HepG2 (cell line): ENCODE measurements around the gene IL1RL1. TPM values are rescaled to one million over a fixed set of nuclear protein-coding genes. Genes with fewer than 3 reads are reported as not detected.

Source experiments
- ATAC-seq: fragments of 200-7000 bp; cut with Tn5 transposase; 3 replicates; pipeline ENCODE4 v1.9.1; 2020; ENCODE audit warnings: mild to moderate bottlenecking, moderate library complexity
- BruUV-seq: library from RNA; stranded (reverse); fragments of 400-500 nt; replicated peaks from 2 replicates; lab custom pipeline; 2021; lab: Mats Ljungman, UMichigan
- CTCF ChIA-PET: fragments of 300-600 bp; formaldehyde crosslinking; extraction: SDS; loops from one replicate; lab custom pipeline; 2021; ENCODE audit warnings: low total read pairs, inconsistent platforms, low intra/inter-chr PET ratio; lab: Yijun Ruan, JAX
- POLR2A ChIA-PET: fragments of 350-600 bp; sonication (Branson Sonifier 250); formaldehyde crosslinking; loops from one replicate; lab custom pipeline; 2020; ENCODE audit warnings: antibody characterized with exemption, inconsistent platforms; lab: Yijun Ruan, JAX
- DNase-seq: peaks from one replicate; pipeline ENCODE4 v3.0.0-alpha.2; 2015; ENCODE audit warnings: low spot score
- FAIRE-seq: peaks from 3 replicates; lab custom pipeline; 2011; peaks lifted over from hg19 to GRCh38; lab: Jason Lieb, UNC
- H2AFZ ChIP-seq: one replicate; pipeline ENCODE4 v1.6.1; 2011; ENCODE audit warnings: low read length, inconsistent platforms
- H3K27ac ChIP-seq: fragments of 300-600 bp; 3 replicates; pipeline ENCODE4 v1.8.0; 2011; ENCODE audit warnings: mixed run types, mild to moderate bottlenecking, mixed read lengths, low read length, inconsistent platforms; ENCODE audit not compliant: insufficient read depth; ENCODE audit errors: extremely low read length
- H3K27me3 ChIP-seq, 2 experiments: fragments of 200-600 bp in 1 of 2; 2 replicates in 1 of 2; 3 replicates in 1 of 2; pipeline versions ENCODE4 v1.6.0 to v1.8.0; 2011; ENCODE audit warnings: low read length in 2 of 2, mild to moderate bottlenecking in 2 of 2, moderate library complexity in 2 of 2, inconsistent platforms in 1 of 2; ENCODE audit not compliant: insufficient read depth in 2 of 2, control insufficient read depth in 1 of 2
- H3K36me3 ChIP-seq, 2 experiments: fragments of 200-600 bp in 1 of 2; replicated peaks in 1 of 2; 2 replicates in 1 of 2; 3 replicates in 1 of 2; pipeline versions ENCODE4 v1.5.1 to v1.8.0; 2011; ENCODE audit warnings: low read length in 2 of 2, inconsistent platforms in 1 of 2; ENCODE audit not compliant: insufficient read depth in 2 of 2, control insufficient read depth in 1 of 2
- H3K4me1 ChIP-seq: 2 replicates; pipeline ENCODE4 v1.5.1; 2012; ENCODE audit warnings: low read length, inconsistent platforms; ENCODE audit not compliant: insufficient read depth
- H3K4me2 ChIP-seq: 2 replicates; pipeline ENCODE4 v1.6.0; 2011; ENCODE audit warnings: low read depth, low read length, inconsistent platforms
- H3K4me3 ChIP-seq, 3 experiments: fragments of 200-600 bp in 1 of 3; sonication (generic), shearing (Covaris generic) in 1 of 3; replicated peaks in 1 of 3; 2 replicates each; pipeline ENCODE4 v1.5.1; 2011 to 2016; ENCODE audit warnings: low read length in 3 of 3, inconsistent platforms in 2 of 3, low read depth in 2 of 3, mild to moderate bottlenecking in 2 of 3, control low read depth in 1 of 3, mixed read lengths in 1 of 3; ENCODE audit not compliant: insufficient read depth in 1 of 3
- H3K79me2 ChIP-seq: one replicate; pipeline ENCODE4 v1.6.1; 2011; ENCODE audit warnings: low read length, inconsistent platforms; ENCODE audit not compliant: insufficient read depth
- H3K9ac ChIP-seq: 2 replicates; pipeline ENCODE4 v1.6.0; 2011; ENCODE audit warnings: mild to moderate bottlenecking, low read depth, low read length, inconsistent platforms; ENCODE audit not compliant: insufficient read depth
- H3K9me3 ChIP-seq: 2 replicates; pipeline ENCODE4 v1.5.1; 2012; ENCODE audit warnings: mild to moderate bottlenecking, low read length
- H4K20me1 ChIP-seq: 2 replicates; pipeline ENCODE4 v1.6.0; 2011; ENCODE audit warnings: inconsistent platforms, mild to moderate bottlenecking, low read length, moderate library complexity; ENCODE audit not compliant: insufficient read depth
- CTCF ChIP-seq: sonication (generic); formaldehyde crosslinking; IDR thresholded peaks from 2 replicates; pipeline ENCODE4 v1.5.0; 2020; ENCODE audit warnings: mild to moderate bottlenecking, missing genetic modification reagents, moderate library complexity
- IRF9 ChIP-seq: sonication (generic); formaldehyde crosslinking; IDR thresholded peaks from 2 replicates; pipeline ENCODE4 v1.8.0; 2022; ENCODE audit warnings: missing genetic modification reagents, mild to moderate bottlenecking, borderline replicate concordance
- KAT8 ChIP-seq: IDR thresholded peaks from 2 replicates; pipeline ENCODE4 v1.6.1; 2016; ENCODE audit warnings: missing genetic modification reagents, missing compliant biosample characterization
- MAFF ChIP-seq: IDR thresholded peaks from 2 replicates; pipeline ENCODE4 v1.6.1; 2011; ENCODE audit warnings: low read depth, low read length, improper control_type of control experiment
- MAFK ChIP-seq, 2 experiments: IDR thresholded peaks in 1 of 2; conservative IDR thresholded peaks in 1 of 2; 2 replicates each; pipeline ENCODE4 v1.6.1; 2011; ENCODE audit warnings: improper control_type of control experiment in 2 of 2, low read length in 2 of 2
- STAG1 ChIP-seq: sonication (generic); formaldehyde crosslinking; IDR thresholded peaks from 2 replicates; pipeline ENCODE4 v1.4.0; 2020; ENCODE audit warnings: missing genetic modification reagents
- ZNF138 ChIP-seq: sonication (generic); formaldehyde crosslinking; IDR thresholded peaks from 2 replicates; pipeline ENCODE4 v1.5.0; 2020; ENCODE audit warnings: mild to moderate bottlenecking, low read depth, missing genetic modification reagents
- ZNF747 ChIP-seq: sonication (generic); formaldehyde crosslinking; IDR thresholded peaks from 2 replicates; pipeline ENCODE4 v1.8.1; 2023; ENCODE audit warnings: missing genetic modification reagents, mild to moderate bottlenecking, borderline replicate concordance
- WGBS: methylation state at CpG from one replicate; pipeline ENCODE4 v1.1.6; 2017; ENCODE audit warnings: low lambda C conversion rate; 5-methylcytosine and 5-hydroxymethylcytosine counted together
- in situ Hi-C: cut with HindIII; loops from 2 replicates; pipeline ENCODE4 v1.10.0; 2017; ENCODE audit warnings: low pct_unique_long_range_greater_than_20kb; ENCODE audit not compliant: extremely low pct_ligation_motif_present
- intact Hi-C: fragments of 100-400 bp; cut with micrococcal nuclease; formaldehyde crosslinking; loops from one replicate; pipeline ENCODE4 v1.10.0; 2022; ENCODE audit not compliant: unreplicated experiment
- polyA plus RNA-seq, 8 experiments: library from polyadenylated mRNA; depleted of rRNA in 3 of 8; stranded (reverse) in 7 of 8; unstranded in 1 of 8; fragments of >200 nt; fragmentation: Illumina TruSeq in 4 of 8; extraction: Trizol in 4 of 8; gene quantifications; 2 replicates each; pipeline versions ENCODE4 v1.2.1 to v1.2.3, GENCODE V29; 2011 to 2016; ENCODE audit warnings: low read depth in 4 of 8, missing spikeins in 1 of 8, mixed read lengths in 1 of 8; ENCODE audit not compliant: insufficient read depth in 1 of 8
- total RNA-seq, 5 experiments: library from RNA; depleted of rRNA; stranded (reverse); fragments of >200 nt; fragmentation: Illumina TruSeq; extraction: Trizol; gene quantifications; 2 replicates each; pipeline ENCODE4 v1.2.3, GENCODE V29; 2016; ENCODE audit warnings: low read depth in 1 of 5

IL1RL1 gene
- total and polyA plus RNA-seq, 2 of the 13 experiments (the other 11 are each of a cell fraction or from before 2014, with no cell fraction given): 0.02 to 0.03 TPM

- Histone ChIP-seq H3K4me1 (no peaks in the 10 kb centered on the region), H3K27me3 (peaks cover 0 to 10% of the 10 kb centered on the region in 2 experiments; a peak in 1 of 5 replicates), H3K9ac (no peak overlapping the region), H3K4me2 (no peak overlapping the region), H3K4me3 (no peak overlapping the region), H3K27ac (no peak overlapping the region), H2AFZ (no peak overlapping the region), H3K79me2 (no peaks in the 10 kb centered on the region), H4K20me1 (no peaks in the 10 kb centered on the region), H3K9me3 (no peaks in the 10 kb centered on the region), H3K36me3 (no peaks in the 10 kb centered on the region)
- ChIA-PET POLR2A (no interaction called here), CTCF (no interaction called here)
- no TSS peak for BruUV-seq
- intact Hi-C loops (no loop called here), in situ Hi-C loops (no loop called here)
- FAIRE-seq: no peak
- WGBS: 16% methylated on average over 7 of the region's 7 CpGs
- TF ChIP-seq STAG1 (CRISPR knock-in tag) (0 out of 2 replicates have a peak, but pooled peaks have one; percentile 9), ZNF747 (CRISPR knock-in tag) (no peak), CTCF (peak; percentile 45)
- peak; percentile 79 for ATAC-seq
- no peak for DNase-seq
Observed at GRCh38 chr2:102301867-102302362, 9.4 kb upstream of the IL1RL1 start.

GRCh38 chr2:102302458-102302857 is 8.9 kb upstream of the IL1RL1 start:
- POLR2A ChIA-PET: no interaction called here
- Histone ChIP-seq H3K27me3 (peaks cover 0 to 10% of the 10 kb centered on the region in 2 experiments; a peak in 1 of 5 replicates), H3K4me2 (no peak overlapping the region), H4K20me1 (no peaks in the 10 kb centered on the region), H3K9me3 (no peaks in the 10 kb centered on the region), H3K79me2 (no peaks in the 10 kb centered on the region), H3K4me1 (no peaks in the 10 kb centered on the region), H2AFZ (no peak overlapping the region), H3K27ac (no peak overlapping the region), H3K36me3 (no peaks in the 10 kb centered on the region), H3K9ac (no peak overlapping the region), H3K4me3 (no peak overlapping the region)
- FAIRE-seq: no peak
- peak; percentile 68 to 88 for TF ChIP-seq MAFK (conservative IDR thresholded peaks at IDR 0.05 in 1 of 2, IDR thresholded peaks at IDR 0.05 in 1 of 2; ENCODE audit: low read length in 2 of 2)
- no peak for TF ChIP-seq KAT8 (CRISPR knock-in tag)
- TF ChIP-seq ZNF138 (CRISPR knock-in tag): no peak
- peak; percentile 68 for TF ChIP-seq MAFF
- no peak for TF ChIP-seq IRF9 (CRISPR knock-in tag)
- 40% methylated on average over 3 of the region's 3 CpGs for WGBS
- no TSS peak for BruUV-seq
- in situ Hi-C loops (no loop called here), intact Hi-C loops (no loop called here)
- no peak for ATAC-seq
- CTCF ChIA-PET: no interaction called here
- no peak for DNase-seq
